A549 (cell line): ENCODE results near the gene ECI1. TPM values are rescaled to one million over a fixed set of nuclear protein-coding genes. Genes with fewer than 3 reads are reported as not detected.
A peak's percentile ranks its signal among the peaks of the same experiment; 100 is the strongest.

Experiments
- ATAC-seq, 2 experiments: fragments of 200-7000 bp in 1 of 2; fragments of >200 bp in 1 of 2; cut with Nextera tagmentation in 1 of 2; cut with Tn5 transposase in 1 of 2; 3 replicates each; pipeline versions ENCODE4 v1.8.0 to v1.9.1; 2018 to 2020; ENCODE audit warnings: mild to moderate bottlenecking in 1 of 2, moderate library complexity in 1 of 2
- CTCF ChIA-PET: fragments of 300-600 bp; sonication (Branson Sonifier 250); formaldehyde crosslinking; extraction: SDS; loops from one replicate; lab custom pipeline; 2021; ENCODE audit warnings: antibody characterized with exemption, inconsistent platforms; lab: Yijun Ruan, JAX
- POLR2A ChIA-PET: fragments of 350-600 bp; formaldehyde crosslinking; extraction: SDS; loops from one replicate; lab custom pipeline; 2021; ENCODE audit warnings: antibody characterized with exemption, inconsistent platforms; lab: Yijun Ruan, JAX
- DNase-seq, 2 experiments: peaks; one replicate each; pipeline versions ENCODE4 v3.0.0 to v3.0.0-alpha.2; 2011 to 2016; ENCODE audit warnings: low read depth in 1 of 2, low spot score in 1 of 2
- FAIRE-seq: peaks from 2 replicates; lab custom pipeline; 2011; peaks lifted over from hg19 to GRCh38; lab: Jason Lieb, UNC
- H3K27ac ChIP-seq, 2 experiments: fragments of >200 bp; sonication (Bioruptor Twin); formaldehyde crosslinking; 3 replicates each; pipeline ENCODE4 v1.5.1; 2016 to 2017
- H3K4me1 ChIP-seq: fragments of >200 bp; sonication (Bioruptor Twin); formaldehyde crosslinking; 3 replicates; pipeline ENCODE4 v1.6.1; 2016
- H3K4me2 ChIP-seq: fragments of >200 bp; sonication (Bioruptor Twin); formaldehyde crosslinking; 3 replicates; pipeline ENCODE4 v1.6.1; 2016
- H3K4me3 ChIP-seq: fragments of >200 bp; sonication (Bioruptor Twin); formaldehyde crosslinking; 3 replicates; pipeline ENCODE4 v1.5.1; 2016
- H3K9me3 ChIP-seq: fragments of >200 bp; sonication (Bioruptor Twin); formaldehyde crosslinking; 3 replicates; pipeline ENCODE4 v1.6.1; 2016
- ATOH8 ChIP-seq: fragments of 250-450 bp; sonication (Bioruptor Pico); IDR thresholded peaks from 2 replicates; pipeline ENCODE4 v1.5.0; 2020; ENCODE audit warnings: low read depth, mild to moderate bottlenecking, moderate library complexity
- CHD2 ChIP-seq: fragments of 150-350 bp; IDR thresholded peaks from 2 replicates; pipeline ENCODE4 v1.6.1; 2014; ENCODE audit warnings: low read length; ENCODE audit not compliant: partially characterized antibody
- EHF ChIP-seq: fragments of 250-450 bp; sonication (Bioruptor Pico); IDR thresholded peaks from 2 replicates; pipeline ENCODE4 v1.5.0; 2020; ENCODE audit warnings: mild to moderate bottlenecking
- FOSB ChIP-seq: fragments of 250-450 bp; sonication (Bioruptor Pico); IDR thresholded peaks from 2 replicates; pipeline ENCODE4 v1.5.0; 2020; ENCODE audit warnings: mild to moderate bottlenecking, moderate library complexity
- FOXS1 ChIP-seq: fragments of 250-450 bp; sonication (Bioruptor Pico); IDR thresholded peaks from 2 replicates; pipeline ENCODE4 v1.5.0; 2020; ENCODE audit warnings: mild to moderate bottlenecking, moderate library complexity
- GATA3 ChIP-seq: IDR thresholded peaks from 2 replicates; pipeline ENCODE4 v1.6.1; 2012; ENCODE audit warnings: borderline replicate concordance
- HMGXB4 ChIP-seq: fragments of 250-450 bp; sonication (Bioruptor Pico); IDR thresholded peaks from 2 replicates; pipeline ENCODE4 v1.5.0; 2021; ENCODE audit warnings: mild to moderate bottlenecking, moderate library complexity, borderline replicate concordance
- HOXB5 ChIP-seq: fragments of 250-450 bp; sonication (Bioruptor Pico); IDR thresholded peaks from 2 replicates; pipeline ENCODE4 v1.5.0; 2020; ENCODE audit warnings: mild to moderate bottlenecking, moderate library complexity
- KDM5A ChIP-seq: fragments of 200-600 bp; sonication (generic); IDR thresholded peaks from 2 replicates; pipeline ENCODE4 v1.6.1; 2016; ENCODE audit warnings: antibody characterized with exemption, mild to moderate bottlenecking
- MAFK ChIP-seq: fragments of 450-650 bp; IDR thresholded peaks from 2 replicates; pipeline ENCODE4 v1.6.1; 2014; ENCODE audit not compliant: partially characterized antibody
- MAZ ChIP-seq: fragments of 150-350 bp; IDR thresholded peaks from 2 replicates; pipeline ENCODE4 v1.6.1; 2014; ENCODE audit warnings: antibody characterized with exemption, low read depth, low read length, borderline replicate concordance
- NFE2L2 ChIP-seq: fragments of 150-350 bp; conservative IDR thresholded peaks from 2 replicates; pipeline ENCODE4 v1.6.1; 2014; ENCODE audit warnings: low read length
- PBX3 ChIP-seq: IDR thresholded peaks from 2 replicates; pipeline ENCODE4 v1.6.1; 2012
- POLR2A ChIP-seq: IDR thresholded peaks from 2 replicates; pipeline ENCODE4 v1.6.1; 2012; ENCODE audit warnings: mild to moderate bottlenecking, low read length
- RAD21 ChIP-seq, 2 experiments: fragments of >200 bp in 1 of 2; sonication (Bioruptor Twin) in 1 of 2; formaldehyde crosslinking in 1 of 2; IDR thresholded peaks in 1 of 2; conservative IDR thresholded peaks in 1 of 2; 2 replicates in 1 of 2; 3 replicates in 1 of 2; pipeline ENCODE4 v1.6.1; 2012 to 2018; ENCODE audit warnings: inconsistent platforms in 1 of 2
- REST ChIP-seq: fragments of 200-600 bp; sonication (generic); IDR thresholded peaks from 2 replicates; pipeline ENCODE4 v1.6.1; 2016; ENCODE audit warnings: antibody characterized with exemption, mild to moderate bottlenecking, moderate library complexity
- RFX5 ChIP-seq: fragments of 450-650 bp; IDR thresholded peaks from 2 replicates; pipeline ENCODE4 v1.7.1; 2014; ENCODE audit warnings: antibody characterized with exemption, mild to moderate bottlenecking, moderate library complexity
- SMC3 ChIP-seq: fragments of >200 bp; sonication (Bioruptor Twin); formaldehyde crosslinking; IDR thresholded peaks from 3 replicates; pipeline ENCODE4 v1.6.1; 2018; ENCODE audit warnings: inconsistent platforms
- TFCP2L1 ChIP-seq: fragments of 250-450 bp; sonication (Bioruptor Pico); IDR thresholded peaks from 2 replicates; pipeline ENCODE4 v1.5.0; 2021; ENCODE audit warnings: mild to moderate bottlenecking
- ZC3H11A ChIP-seq: fragments of 450-650 bp; IDR thresholded peaks from 2 replicates; pipeline ENCODE4 v1.6.1; 2014; ENCODE audit warnings: antibody characterized with exemption, mild to moderate bottlenecking
- WGBS: methylation state at CpG from one replicate; pipeline ENCODE4 v1.1.6; 2017; ENCODE audit errors: missing lambda C conversion rate; 5-methylcytosine and 5-hydroxymethylcytosine counted together
- polyA plus RNA-seq, 4 experiments: library from polyadenylated mRNA; depleted of rRNA in 3 of 4; stranded (reverse); fragments of >200 nt; fragmentation: RNase III in 1 of 4; extraction: RNeasy Plus Mini Kit Qiagen cat#74134 plus additional on column Dnase treatment in 1 of 4; gene quantifications; 2 replicates in 3 of 4; 3 replicates in 1 of 4; pipeline ENCODE4 v1.2.3, GENCODE V29; 2011 to 2017

Gene ECI1
- polyA plus RNA-seq, 2 of the 4 experiments (the other 2 are of a cell fraction) = 41.5 to 47.9 TPM

GRCh38 chr16:2223221-2223941 is 28.0 kb downstream of the ECI1 start, which contains the start of gene E4F1 (continued):
- TF ChIP-seq REST (peak; percentile 73), KDM5A (no peak; the same call in 1 of the 2 replicates), MAZ (no peak), MAFK (no peak), GATA3 (0 out of 2 replicates have a peak, but pooled peaks have one; percentile 39), RAD21 (conservative IDR thresholded peaks at IDR 0.05 in 1 of 2, IDR thresholded peaks at IDR 0.05 in 1 of 2) (no peak), TFCP2L1 (CRISPR knock-in tag) (no peak), ZC3H11A (no peak)

GRCh38 chr16:2216330-2216729 is 35.1 kb downstream of the ECI1 start:
- Histone ChIP-seq H3K27ac (peak overlapping the region; percentile 93 to 98), H3K4me3 (peak overlapping the region; percentile 88), H3K4me2 (peak overlapping the region; percentile 68), H3K9me3 (no peaks in the 10 kb centered on the region), H3K4me1 (peaks cover 25% of the 10 kb centered on the region)
- ChIA-PET CTCF (interaction anchor here (1.3 to 2.6 kb wide), 4 partner anchors 21 to 76 kb away, joined by 4 to 9 read pairs (median 4); partner anchors contain the start of gene ECI1), POLR2A (interaction anchor here (1.6 to 3.1 kb wide), 2 partner anchors 11 to 52 kb away, joined by 3 to 31 read pairs; partner anchors contain the start of gene MLST8)
- FAIRE-seq (no peak), ATAC-seq (no peak), DNase-seq (no peak)
- 90% methylated on average over 4 of the region's 4 CpGs for WGBS
- TF ChIP-seq FOSB (CRISPR knock-in tag) (no peak), REST (no peak), RAD21 (conservative IDR thresholded peaks at IDR 0.05 in 1 of 2, IDR thresholded peaks at IDR 0.05 in 1 of 2) (no peak), NFE2L2 (no peak), KDM5A (no peak), ATOH8 (CRISPR knock-in tag) (no peak), MAFK (no peak)

GRCh38 chr16:2214719-2214968 is 36.7 kb downstream of the ECI1 start, which contains the start of gene PGP:
Gene PGP (minus strand): TSS chr16:2214840. CDS start chr16:2214777, 63 bp downstream.
- no CpG with 5 or more reads among the region's 48 CpGs for whole genome bisulfite sequencing
- Histone ChIP-seq H3K4me2 (peak within 1 kb of the TSS; percentile 100), H3K9me3 (no peaks in the 10 kb centered on the region), H3K27ac (peak within 1 kb of the TSS; percentile 95 to 98), H3K4me1 (peaks cover 30% of the 10 kb centered on the region), H3K4me3 (peak within 1 kb of the TSS; percentile 98)
- ATAC-seq = peak; percentile 77 to 86
- no peak for FAIRE-seq
- CTCF ChIA-PET = interaction anchor here (1.0 kb wide), 2 partner anchors 9 to 10 kb away, joined by 3 read pairs; partner anchors contain the start of gene MLST8
- DNase-seq = no peak
- POLR2A ChIA-PET = interaction anchor here (1.0 to 3.1 kb wide), 10 partner anchors 9 to 468 kb away, joined by 3 to 31 read pairs (median 4); partner anchors contain the start of genes ECI1, KCTD5, MLST8 and TRAF7
- TF ChIP-seq SMC3 = no peak
- 0 out of 2 replicates have a peak, but pooled peaks have one; percentile 56 for TF ChIP-seq HMGXB4 (CRISPR knock-in tag)
- TF ChIP-seq TFCP2L1 (CRISPR knock-in tag) = no peak; the same call in 1 of the 2 replicates
- TF ChIP-seq ATOH8 (CRISPR knock-in tag) = peak; percentile 100
- peak; percentile 100 for TF ChIP-seq FOXS1 (CRISPR knock-in tag)
- TF ChIP-seq CHD2 = peak; percentile 50
- peak; percentile 100 for TF ChIP-seq HOXB5 (CRISPR knock-in tag)
- peak; percentile 97; the same call in 1 of the 2 replicates for TF ChIP-seq PBX3
- TF ChIP-seq POLR2A = peak; percentile 86; the same call in 1 of the 2 replicates
- no peak for TF ChIP-seq KDM5A
- no peak for TF ChIP-seq RFX5
- TF ChIP-seq EHF (CRISPR knock-in tag) = peak; percentile 99
